ENCODE measurements around the gene BTD.

DNA sequence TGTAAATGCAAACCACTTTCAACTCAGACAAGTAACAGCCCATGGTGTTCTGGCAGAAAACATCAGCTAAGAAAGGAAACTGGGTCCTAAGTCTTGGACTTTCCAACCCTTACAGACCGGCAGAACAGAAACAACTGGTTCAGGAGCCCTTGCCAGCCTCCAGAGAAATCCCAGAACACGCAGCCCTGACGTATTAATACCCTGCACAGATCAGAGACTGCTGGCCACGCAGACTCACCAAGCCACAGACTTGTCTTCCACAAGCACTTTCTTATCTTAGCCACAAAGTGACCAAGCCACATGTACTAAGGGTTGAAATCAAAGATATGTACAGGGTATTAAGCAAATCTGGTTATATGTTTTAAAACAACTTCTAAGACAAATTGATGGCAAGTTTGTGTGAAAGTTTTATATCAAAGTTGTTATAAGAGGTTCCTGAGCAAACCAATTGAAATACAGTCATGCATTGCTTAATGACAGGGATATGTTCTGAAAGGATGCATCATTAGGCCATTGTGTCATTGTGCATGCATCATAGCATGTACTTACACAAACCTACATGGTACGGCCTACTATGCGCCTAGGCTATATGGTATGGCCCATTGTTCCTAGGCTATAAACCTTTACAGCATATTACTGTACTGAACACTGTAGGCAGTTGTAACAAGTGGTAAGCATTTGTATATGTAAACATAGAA lies 36.8 kb downstream of the BTD start:
- TF ChIP-seq ARNT (IDR thresholded peaks at IDR 0.05) (no peak), BHLHE40 (IDR thresholded peaks at IDR 0.05; ENCODE audit: borderline replicate concordance) (no peak)
